Keratinocyte (primary cell): ENCODE results near the gene DNHD1. TPM values are rescaled to one million over a fixed set of nuclear protein-coding genes. Genes with fewer than 3 reads are reported as not detected.

Source experiments
- DNase-seq: peaks from one replicate; pipeline ENCODE4 v3.0.0-alpha.2; 2011; ENCODE audit warnings: low read depth, missing footprints, low spot score
- FAIRE-seq: peaks from 2 replicates; lab custom pipeline; 2011; peaks lifted over from hg19 to GRCh38; lab: Jason Lieb, UNC
- H2AFZ ChIP-seq: 2 replicates; pipeline ENCODE4 v1.6.0; 2012; ENCODE audit warnings: low read length, control low read depth, inconsistent platforms; ENCODE audit not compliant: control insufficient read depth
- H3K27ac ChIP-seq: 2 replicates; pipeline ENCODE4 v1.5.1; 2011; ENCODE audit warnings: low read length; ENCODE audit not compliant: control insufficient read depth, insufficient read depth
- H3K27me3 ChIP-seq: 3 replicates; pipeline ENCODE4 v1.6.0; 2011; ENCODE audit warnings: low read length; ENCODE audit not compliant: control insufficient read depth, insufficient read depth; ENCODE audit errors: extremely low read depth
- H3K36me3 ChIP-seq, 2 experiments: 2 replicates in 1 of 2; 3 replicates in 1 of 2; pipeline ENCODE4 v1.5.1; 2011; ENCODE audit warnings: low read length in 2 of 2, mild to moderate bottlenecking in 1 of 2; ENCODE audit not compliant: control insufficient read depth in 2 of 2, insufficient read depth in 2 of 2; ENCODE audit errors: extremely low read depth in 1 of 2
- H3K4me1 ChIP-seq: 3 replicates; pipeline ENCODE4 v1.5.1; 2011; ENCODE audit warnings: low read length; ENCODE audit not compliant: control insufficient read depth, insufficient read depth; ENCODE audit errors: extremely low read depth
- H3K4me2 ChIP-seq: 3 replicates; pipeline ENCODE4 v1.6.0; 2011; ENCODE audit warnings: low read depth, low read length; ENCODE audit not compliant: control insufficient read depth, insufficient read depth; ENCODE audit errors: extremely low read depth
- H3K4me3 ChIP-seq, 3 experiments: fragments of 200-600 bp in 1 of 3; sonication (generic) in 1 of 3; 2 replicates in 2 of 3; 3 replicates in 1 of 3; pipeline ENCODE4 v1.5.1; 2011 to 2016; ENCODE audit warnings: low read length in 3 of 3, mild to moderate bottlenecking in 3 of 3, control low read depth in 2 of 3, inconsistent platforms in 1 of 3, low read depth in 1 of 3, mixed read lengths in 1 of 3, mixed run types in 1 of 3, moderate library complexity in 1 of 3; ENCODE audit not compliant: control insufficient read depth in 2 of 3, insufficient read depth in 2 of 3; ENCODE audit errors: extremely low read depth in 1 of 3
- H3K79me2 ChIP-seq: 2 replicates; pipeline ENCODE4 v1.6.0; 2012; ENCODE audit warnings: low read length; ENCODE audit not compliant: control insufficient read depth, insufficient read depth
- H3K9ac ChIP-seq: 3 replicates; pipeline ENCODE4 v1.6.0; 2011; ENCODE audit warnings: low read length; ENCODE audit not compliant: control insufficient read depth, insufficient read depth; ENCODE audit errors: extremely low read depth
- H3K9me1 ChIP-seq: 3 replicates; pipeline ENCODE4 v1.6.0; 2011; ENCODE audit warnings: low read length; ENCODE audit not compliant: control insufficient read depth, insufficient read depth; ENCODE audit errors: extremely low read depth
- H3K9me3 ChIP-seq: 2 replicates; pipeline ENCODE4 v1.5.1; 2012; ENCODE audit warnings: low read depth, low read length; ENCODE audit not compliant: control insufficient read depth
- H4K20me1 ChIP-seq: 3 replicates; pipeline ENCODE4 v1.6.0; 2011; ENCODE audit warnings: low read length; ENCODE audit not compliant: control insufficient read depth, insufficient read depth; ENCODE audit errors: extremely low read depth
- CTCF ChIP-seq, 3 experiments: IDR thresholded peaks in 1 of 3; conservative IDR thresholded peaks in 1 of 3; optimal IDR thresholded peaks in 1 of 3; 2 replicates in 2 of 3; 3 replicates in 1 of 3; pipeline versions ENCODE3 to v1.5.1; 2011; ENCODE audit warnings: low read length in 3 of 3, mild to moderate bottlenecking in 3 of 3, moderate library complexity in 2 of 3, control low read depth in 1 of 3, inconsistent platforms in 1 of 3; ENCODE audit not compliant: insufficient read depth in 2 of 3; ENCODE audit errors: extremely low read depth in 1 of 3
- EZH2 ChIP-seq: IDR thresholded peaks from one replicate; pipeline ENCODE4 v1.6.1; 2012; ENCODE audit warnings: inconsistent platforms, mild to moderate bottlenecking, low read length, moderate library complexity
- dilution Hi-C: fragments of 300-500 bp; cut with MboI; formaldehyde crosslinking; loops from one replicate; pipeline ENCODE4 v1.7.0; 2020; ENCODE audit warnings: low sequenced_read_pairs; ENCODE audit not compliant: extremely low pct_ligation_motif_present
- polyA plus RNA-seq, 5 experiments: library from polyadenylated mRNA; depleted of rRNA in 3 of 5; stranded (reverse) in 3 of 5; stranded (forward) in 1 of 5; unstranded in 1 of 5; fragments of >200 nt; gene quantifications; 1 replicate in 1 of 5; 2 replicates in 3 of 5; 3 replicates in 1 of 5; pipeline versions ENCODE4 v1.2.1 to v1.2.3, GENCODE V29; 2011 to 2012; ENCODE audit warnings: missing spikeins in 2 of 5, low read depth in 1 of 5, low replicate concordance in 1 of 5

The DNHD1 gene
- polyA plus RNA-seq, 1 donor (not counting 4 experiments of a cell fraction or from before 2014, with no cell fraction given) = 2.9 TPM

GRCh38 chr11:6563121-6563619 is 66.1 kb downstream of the DNHD1 start:
- no peak for FAIRE-seq
- Histone ChIP-seq H3K79me2 (no peaks in the 10 kb centered on the region), H2AFZ (no peak overlapping the region), H3K9me1 (no peaks in the 10 kb centered on the region), H3K4me3 (no peak overlapping the region), H3K36me3 (peaks cover 0 to 1% of the 10 kb centered on the region in 2 experiments), H3K27me3 (no peaks in the 10 kb centered on the region), H3K9me3 (no peaks in the 10 kb centered on the region), H3K27ac (no peak overlapping the region), H3K4me2 (no peak overlapping the region), H3K9ac (no peak overlapping the region), H4K20me1 (no peaks in the 10 kb centered on the region), H3K4me1 (no peaks in the 10 kb centered on the region)
- TF ChIP-seq EZH2 (no peak), CTCF (optimal IDR thresholded peaks at IDR 0.05 in 1 of 3, IDR thresholded peaks at IDR 0.05 in 1 of 3, conservative IDR thresholded peaks at IDR 0.05 in 1 of 3; ENCODE audit: extremely low read depth in 1 of 3, insufficient read depth in 2 of 3, low read length in 3 of 3) (no peak)
- dilution Hi-C loops = no loop called here
- DNase-seq = no peak

DNA sequence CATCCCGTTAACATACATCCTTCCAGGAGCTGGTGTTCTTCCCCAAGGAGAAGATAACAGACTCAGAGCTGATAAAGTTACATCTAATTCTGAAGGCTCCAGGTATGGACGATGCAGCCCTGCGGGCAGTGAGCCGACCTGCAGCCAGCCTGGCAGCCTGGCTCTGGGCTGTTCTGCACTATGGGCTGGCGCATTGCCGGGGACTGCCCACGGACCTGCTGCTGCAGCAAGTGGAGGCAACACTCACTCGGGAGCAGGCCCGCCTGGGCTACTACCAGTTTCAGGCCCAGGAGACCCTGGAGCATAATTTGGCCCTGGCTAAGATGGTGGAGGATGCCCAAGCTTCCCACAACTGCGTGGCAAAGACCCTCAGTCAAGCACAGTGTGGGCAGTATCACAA is 66.6 kb downstream of the DNHD1 start:
- H2AFZ ChIP-seq = no peak overlapping the region
- DNase-seq (no peak), FAIRE-seq (no peak)
- no peak overlapping the region for H3K27ac ChIP-seq
- H3K36me3 ChIP-seq = peaks cover 0 to 1% of the 10 kb centered on the region in 2 experiments
- no peak overlapping the region for H3K9ac ChIP-seq
- H3K9me1 ChIP-seq = no peaks in the 10 kb centered on the region
- TF ChIP-seq CTCF (optimal IDR thresholded peaks at IDR 0.05 in 1 of 3, IDR thresholded peaks at IDR 0.05 in 1 of 3, conservative IDR thresholded peaks at IDR 0.05 in 1 of 3; ENCODE audit: extremely low read depth in 1 of 3, insufficient read depth in 2 of 3, low read length in 3 of 3) = no peak
- no peak for TF ChIP-seq EZH2
- H3K79me2 ChIP-seq = no peaks in the 10 kb centered on the region
- H4K20me1 ChIP-seq = no peaks in the 10 kb centered on the region
- dilution Hi-C loops = no loop called here
- no peaks in the 10 kb centered on the region for H3K27me3 ChIP-seq
- H3K4me1 ChIP-seq = peaks cover 5% of the 10 kb centered on the region
- no peaks in the 10 kb centered on the region for H3K9me3 ChIP-seq
- no peak overlapping the region for H3K4me3 ChIP-seq
- H3K4me2 ChIP-seq = no peak overlapping the region
